ENCODE data around the gene RLF. TPM values are rescaled to one million over a fixed set of nuclear protein-coding genes. Genes with fewer than 3 reads are reported as not detected.

RLF gene
- total RNA-seq, 2 donors from 2014 or later: 7.5 to 9.2 TPM

DNA sequence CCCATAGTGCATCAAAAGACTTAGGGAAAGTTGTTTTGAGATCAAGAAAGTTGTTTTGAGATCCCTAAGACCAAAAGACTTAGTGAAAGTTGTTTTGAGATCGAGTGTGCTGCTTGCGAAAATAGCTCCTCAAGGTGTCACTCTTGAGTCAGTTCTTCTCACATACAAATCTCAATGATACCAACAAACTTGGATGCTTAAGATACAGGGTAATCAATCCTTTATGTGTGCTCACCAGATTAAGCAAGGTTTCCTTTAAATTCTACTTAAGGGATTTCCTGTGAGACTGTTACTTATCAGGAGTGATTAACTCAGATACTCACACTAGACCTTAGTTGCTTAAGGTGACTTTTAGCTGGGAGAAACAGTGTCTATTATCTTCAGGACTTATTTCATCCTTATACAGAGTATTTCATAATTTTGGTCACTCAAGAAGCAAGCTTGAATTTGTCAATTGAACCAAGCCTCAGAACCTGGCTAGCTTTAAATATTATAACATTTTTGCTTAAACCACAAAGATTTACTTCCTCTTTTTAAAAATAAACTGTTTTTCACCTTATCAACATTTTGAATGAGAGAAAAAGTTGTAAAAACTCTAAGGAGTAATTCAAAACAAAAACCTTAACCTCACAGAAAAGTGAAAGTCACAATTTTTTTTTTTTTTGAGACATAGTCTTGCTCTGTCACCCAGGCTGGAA, 8.0 kb upstream of the RLF start:
- DNase-seq (peak in 3 of 4 donors; percentile 18 to 37 (median 22)), ATAC-seq (peak; percentile 56)
- Histone ChIP-seq H3K4me1 (no peaks in the 10 kb centered on the region), H3K36me3 (replicated peaks in 1 of 2; ENCODE audit: insufficient read depth in 1 of 2, low read depth in 2 of 2) (no peaks in the 10 kb centered on the region), H3K9me3 (no peaks in the 10 kb centered on the region), H3K4me3 (no peak overlapping the region), H3K27me3 (no peaks in the 10 kb centered on the region), H3K27ac (no peak overlapping the region)
- 0% methylated on average over 2 of the region's 2 CpGs for WGBS, 2 donors
- intact Hi-C loops (cut with DNase I): loop anchor here (5.0 kb wide), 1 partner anchor 189 kb away; no protein-coding TSS in a partner anchor
- TF ChIP-seq POLR2A (IDR thresholded peaks at IDR 0.05): no peak
- TF ChIP-seq, protein P1, sequence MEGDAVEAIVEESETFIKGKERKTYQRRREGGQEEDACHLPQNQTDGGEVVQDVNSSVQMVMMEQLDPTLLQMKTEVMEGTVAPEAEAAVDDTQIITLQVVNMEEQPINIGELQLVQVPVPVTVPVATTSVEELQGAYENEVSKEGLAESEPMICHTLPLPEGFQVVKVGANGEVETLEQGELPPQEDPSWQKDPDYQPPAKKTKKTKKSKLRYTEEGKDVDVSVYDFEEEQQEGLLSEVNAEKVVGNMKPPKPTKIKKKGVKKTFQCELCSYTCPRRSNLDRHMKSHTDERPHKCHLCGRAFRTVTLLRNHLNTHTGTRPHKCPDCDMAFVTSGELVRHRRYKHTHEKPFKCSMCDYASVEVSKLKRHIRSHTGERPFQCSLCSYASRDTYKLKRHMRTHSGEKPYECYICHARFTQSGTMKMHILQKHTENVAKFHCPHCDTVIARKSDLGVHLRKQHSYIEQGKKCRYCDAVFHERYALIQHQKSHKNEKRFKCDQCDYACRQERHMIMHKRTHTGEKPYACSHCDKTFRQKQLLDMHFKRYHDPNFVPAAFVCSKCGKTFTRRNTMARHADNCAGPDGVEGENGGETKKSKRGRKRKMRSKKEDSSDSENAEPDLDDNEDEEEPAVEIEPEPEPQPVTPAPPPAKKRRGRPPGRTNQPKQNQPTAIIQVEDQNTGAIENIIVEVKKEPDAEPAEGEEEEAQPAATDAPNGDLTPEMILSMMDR (IDR thresholded peaks at IDR 0.05): peak; percentile 33 to 75 (median 66)

DNA sequence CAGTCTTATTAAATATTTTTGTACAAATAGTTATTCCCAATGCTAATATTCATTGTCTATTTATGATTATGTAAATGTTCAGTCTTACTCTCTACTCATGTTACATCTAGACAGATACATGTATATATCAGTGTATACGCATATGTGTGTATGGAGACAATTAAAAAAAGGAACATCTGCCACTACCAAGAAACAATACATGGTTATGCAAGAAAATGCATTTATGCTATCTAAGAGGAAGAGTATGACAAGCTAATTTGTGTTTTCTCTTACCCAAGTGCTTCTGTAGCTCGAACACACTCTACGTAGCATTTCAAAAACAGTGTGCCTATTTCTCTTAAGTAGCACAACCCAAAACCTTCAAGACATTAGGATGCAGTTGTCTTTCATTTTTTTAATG, 6.1 kb upstream of the RLF start:
- Histone ChIP-seq H3K9me3 (no peaks in the 10 kb centered on the region), H3K36me3 (replicated peaks in 1 of 2; ENCODE audit: insufficient read depth in 1 of 2, low read depth in 2 of 2) (no peaks in the 10 kb centered on the region), H3K4me1 (no peaks in the 10 kb centered on the region), H3K4me3 (no peak overlapping the region), H3K27ac (no peak overlapping the region), H3K27me3 (no peaks in the 10 kb centered on the region)
- DNase-seq (no peak), ATAC-seq (no peak)
- TF ChIP-seq, protein P1 (IDR thresholded peaks at IDR 0.05): no peak
- TF ChIP-seq POLR2A (IDR thresholded peaks at IDR 0.05): no peak
- intact Hi-C loops (cut with DNase I): no loop called here
- WGBS, 2 donors: 73 to 90% methylated on average over 3 of the region's 3 CpGs

DNA sequence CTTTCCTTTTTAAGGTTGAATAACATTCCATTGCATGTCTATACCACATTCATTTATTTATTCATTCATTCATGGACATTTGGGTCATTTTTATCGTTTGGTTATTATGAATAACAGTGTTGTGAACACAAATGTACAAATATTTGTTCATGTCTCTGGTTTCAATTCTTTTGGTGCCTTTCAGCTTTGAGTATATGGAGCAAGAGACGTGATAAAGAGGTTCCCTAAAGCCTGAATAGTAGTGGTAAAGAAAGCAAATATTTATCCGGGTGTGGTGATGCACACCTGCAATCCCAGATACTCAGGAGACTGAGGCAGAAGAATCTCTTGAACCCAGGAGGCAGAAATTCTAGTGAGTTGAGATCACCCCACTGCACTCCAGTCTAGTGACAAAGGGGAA, 5.3 kb upstream of the RLF start:
- no peaks in the 10 kb centered on the region for H3K27me3 ChIP-seq
- DNase-seq (no peak), ATAC-seq (no peak)
- TF ChIP-seq POLR2A (IDR thresholded peaks at IDR 0.05): no peak
- TF ChIP-seq, protein P1 (IDR thresholded peaks at IDR 0.05): no peak
- no peak overlapping the region for H3K4me3 ChIP-seq
- no peaks in the 10 kb centered on the region for H3K9me3 ChIP-seq
- no peaks in the 10 kb centered on the region for H3K4me1 ChIP-seq
- no peak overlapping the region for H3K27ac ChIP-seq
- no peaks in the 10 kb centered on the region for H3K36me3 ChIP-seq (replicated peaks in 1 of 2; ENCODE audit: insufficient read depth in 1 of 2, low read depth in 2 of 2)
- intact Hi-C loops (cut with DNase I): no loop called here
- 20 to 30% methylated on average over 3 of the region's 3 CpGs for WGBS, 2 donors

DNA sequence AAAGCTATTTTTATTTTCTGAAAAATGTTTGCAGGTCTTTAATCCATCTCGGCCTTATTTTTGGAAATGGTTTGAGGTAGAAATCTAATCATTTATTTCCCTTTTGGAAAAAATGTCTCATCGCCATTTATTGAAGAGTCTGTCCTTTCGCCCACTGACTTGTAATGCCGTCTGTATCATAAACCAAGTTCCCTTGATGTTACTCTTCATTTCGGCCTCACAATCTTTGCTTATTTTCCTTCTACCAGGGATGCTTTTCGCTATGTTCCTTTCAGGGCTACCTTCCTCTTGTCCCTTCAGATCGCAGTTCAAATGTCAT, 422 bp upstream of the RLF start:
- WGBS, 2 donors: 20 to 21% methylated on average over 7 of the region's 7 CpGs
- ATAC-seq: no peak
- TF ChIP-seq, protein P1 (IDR thresholded peaks at IDR 0.05): no peak
- no peak for TF ChIP-seq POLR2A (IDR thresholded peaks at IDR 0.05)
- Histone ChIP-seq H3K27me3 (no peaks in the 10 kb centered on the region), H3K4me3 (peak overlapping the region; percentile 80 to 90), H3K36me3 (replicated peaks in 1 of 2; ENCODE audit: insufficient read depth in 1 of 2, low read depth in 2 of 2) (no peaks in the 10 kb centered on the region), H3K27ac (peak overlapping the region; percentile 86 to 97 (median 92)), H3K9me3 (no peaks in the 10 kb centered on the region), H3K4me1 (peaks cover 30% of the 10 kb centered on the region)
- no peak for DNase-seq
- intact Hi-C loops (cut with DNase I): no loop called here

DNA sequence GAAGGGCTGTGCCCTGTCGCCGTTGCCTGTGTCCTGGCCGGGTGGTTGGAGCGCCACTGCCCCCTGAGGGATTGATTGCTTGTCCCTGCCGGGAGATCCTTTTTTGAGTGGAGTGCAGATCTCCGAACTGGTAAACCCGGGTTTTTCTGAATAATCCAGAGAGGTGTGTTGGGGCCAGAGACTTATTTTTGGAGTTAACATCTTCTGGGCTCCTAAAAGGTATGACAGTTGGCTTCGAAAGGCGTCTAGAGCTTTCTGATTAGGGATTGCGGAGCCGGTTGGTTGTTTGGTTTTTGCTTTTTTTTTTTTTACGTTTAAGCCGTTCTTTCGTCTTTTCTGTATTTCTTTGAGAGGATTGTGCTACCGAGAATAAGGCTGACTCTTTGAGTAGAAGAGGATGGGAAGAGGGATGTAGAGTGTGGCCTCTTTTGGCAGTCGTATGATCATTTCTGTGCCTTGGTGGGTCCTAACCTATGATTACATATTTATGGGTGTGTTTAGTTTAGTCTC, 756 bp downstream of the RLF start:
- peak; percentile 47 for ATAC-seq

More for the DNA sequence above, 756 bp downstream of the RLF start:
- H3K4me1 ChIP-seq: peaks cover 30% of the 10 kb centered on the region
- H3K36me3 ChIP-seq (replicated peaks in 1 of 2; ENCODE audit: insufficient read depth in 1 of 2, low read depth in 2 of 2): no peaks in the 10 kb centered on the region
- intact Hi-C loops (cut with DNase I): no loop called here
- DNase-seq: peak in 1 of 4 donors; percentile 57
- peak overlapping the region; percentile 80 to 90 for H3K4me3 ChIP-seq
- H3K9me3 ChIP-seq: no peaks in the 10 kb centered on the region
- H3K27me3 ChIP-seq: no peaks in the 10 kb centered on the region
- H3K27ac ChIP-seq: peak overlapping the region; percentile 86 to 97 (median 92)
- no peak for TF ChIP-seq POLR2A (IDR thresholded peaks at IDR 0.05)
- TF ChIP-seq, protein P1 (IDR thresholded peaks at IDR 0.05): peak in 1 of 7 experiments; percentile 14
- WGBS, 2 donors: 0% methylated on average over 11 to 16 of the region's 16 CpGs

Measured in body of pancreas (tissue), 4 donors.